Measurements from ENCODE around the gene FGF6. TPM values are rescaled to one million over a fixed set of nuclear protein-coding genes. Genes with fewer than 3 reads are reported as not detected.
A peak's percentile ranks its signal among the peaks of the same experiment; 100 is the strongest.

Gene FGF6
- total RNA-seq, 1 donor from 2014 or later: not detected

- Mint-ChIP-seq H3K36me3 (ENCODE audit: unreplicated experiment) (no peaks in the 10 kb centered on the region), H3K4me3 (ENCODE audit: unreplicated experiment) (no peak overlapping the region), H3K27ac (ENCODE audit: unreplicated experiment) (no peak overlapping the region), H3K27me3 (ENCODE audit: unreplicated experiment) (peaks cover 4% of the 10 kb centered on the region), H3K9me3 (ENCODE audit: unreplicated experiment) (peaks cover 2% of the 10 kb centered on the region), H3K4me1 (ENCODE audit: low read depth, unreplicated experiment) (peaks cover 5% of the 10 kb centered on the region)
- TF ChIP-seq CTCF (IDR thresholded peaks at IDR 0.05; ENCODE audit: partially characterized antibody, unreplicated experiment): no peak
- DNase-seq: no peak
Observed at GRCh38 chr12:4435537-4435936, 10.1 kb downstream of the FGF6 start.

- DNase-seq: no peak
- H3K4me3 Mint-ChIP-seq (ENCODE audit: unreplicated experiment): no peak overlapping the region
- no peak for TF ChIP-seq CTCF (IDR thresholded peaks at IDR 0.05; ENCODE audit: partially characterized antibody, unreplicated experiment)
Observed at GRCh38 chr12:4434706-4435425, 10.7 kb downstream of the FGF6 start.

GRCh38 chr12:4434301-4434700 is 11.3 kb downstream of the FGF6 start:
- TF ChIP-seq CTCF (IDR thresholded peaks at IDR 0.05; ENCODE audit: partially characterized antibody, unreplicated experiment): no peak
- H3K27me3 Mint-ChIP-seq (ENCODE audit: unreplicated experiment): peaks cover 4% of the 10 kb centered on the region
- DNase-seq: no peak

More at GRCh38 chr12:4434706-4435425, 10.7 kb downstream of the FGF6 start:
- Mint-ChIP-seq H3K27ac (ENCODE audit: unreplicated experiment) (no peak overlapping the region), H3K4me1 (ENCODE audit: low read depth, unreplicated experiment) (peaks cover 4% of the 10 kb centered on the region), H3K27me3 (ENCODE audit: unreplicated experiment) (peaks cover 4% of the 10 kb centered on the region), H3K36me3 (ENCODE audit: unreplicated experiment) (no peaks in the 10 kb centered on the region), H3K9me3 (ENCODE audit: unreplicated experiment) (peaks cover 2% of the 10 kb centered on the region)

GRCh38 chr12:4433745-4434058 is 11.9 kb downstream of the FGF6 start:
- Mint-ChIP-seq H3K4me1 (ENCODE audit: low read depth, unreplicated experiment) (peaks cover 4% of the 10 kb centered on the region), H3K4me3 (ENCODE audit: unreplicated experiment) (no peak overlapping the region), H3K27ac (ENCODE audit: unreplicated experiment) (no peak overlapping the region), H3K9me3 (ENCODE audit: unreplicated experiment) (peaks cover 2% of the 10 kb centered on the region), H3K27me3 (ENCODE audit: unreplicated experiment) (peaks cover 6% of the 10 kb centered on the region), H3K36me3 (ENCODE audit: unreplicated experiment) (no peaks in the 10 kb centered on the region)
- no peak for DNase-seq
- TF ChIP-seq CTCF (IDR thresholded peaks at IDR 0.05; ENCODE audit: partially characterized antibody, unreplicated experiment): no peak

More at GRCh38 chr12:4434301-4434700, 11.3 kb downstream of the FGF6 start:
- Mint-ChIP-seq H3K4me1 (ENCODE audit: low read depth, unreplicated experiment) (peaks cover 4% of the 10 kb centered on the region), H3K36me3 (ENCODE audit: unreplicated experiment) (no peaks in the 10 kb centered on the region), H3K4me3 (ENCODE audit: unreplicated experiment) (no peak overlapping the region), H3K27ac (ENCODE audit: unreplicated experiment) (no peak overlapping the region), H3K9me3 (ENCODE audit: unreplicated experiment) (peaks cover 2% of the 10 kb centered on the region)

- Mint-ChIP-seq H3K36me3 (ENCODE audit: unreplicated experiment) (peaks cover 1% of the 10 kb centered on the region), H3K4me3 (ENCODE audit: unreplicated experiment) (no peak overlapping the region), H3K9me3 (ENCODE audit: unreplicated experiment) (peaks cover 2% of the 10 kb centered on the region), H3K27ac (ENCODE audit: unreplicated experiment) (no peak overlapping the region), H3K27me3 (ENCODE audit: unreplicated experiment) (peaks cover 6% of the 10 kb centered on the region), H3K4me1 (ENCODE audit: low read depth, unreplicated experiment) (peaks cover 4% of the 10 kb centered on the region)
- no peak for TF ChIP-seq CTCF (IDR thresholded peaks at IDR 0.05; ENCODE audit: partially characterized antibody, unreplicated experiment)
- DNase-seq: peak; percentile 36
Observed at GRCh38 chr12:4432878-4433744, 12.5 kb downstream of the FGF6 start.

Measured in glutamatergic neuron (in vitro differentiated cells).